IPS-11a (cell line): ENCODE data around the gene ZNF335.
"Not testable (repeated sequence)": the region's sequence is repeated elsewhere in the genome, so short reads cannot be mapped to it uniquely, and the experiment has no call there.

Experiments
- H3K4me3 ChIP-seq: one replicate; pipeline ENCODE4 v1.5.1; 2013; ENCODE audit warnings: low read depth, low read length, control low read depth

Gene ZNF335

DNA sequence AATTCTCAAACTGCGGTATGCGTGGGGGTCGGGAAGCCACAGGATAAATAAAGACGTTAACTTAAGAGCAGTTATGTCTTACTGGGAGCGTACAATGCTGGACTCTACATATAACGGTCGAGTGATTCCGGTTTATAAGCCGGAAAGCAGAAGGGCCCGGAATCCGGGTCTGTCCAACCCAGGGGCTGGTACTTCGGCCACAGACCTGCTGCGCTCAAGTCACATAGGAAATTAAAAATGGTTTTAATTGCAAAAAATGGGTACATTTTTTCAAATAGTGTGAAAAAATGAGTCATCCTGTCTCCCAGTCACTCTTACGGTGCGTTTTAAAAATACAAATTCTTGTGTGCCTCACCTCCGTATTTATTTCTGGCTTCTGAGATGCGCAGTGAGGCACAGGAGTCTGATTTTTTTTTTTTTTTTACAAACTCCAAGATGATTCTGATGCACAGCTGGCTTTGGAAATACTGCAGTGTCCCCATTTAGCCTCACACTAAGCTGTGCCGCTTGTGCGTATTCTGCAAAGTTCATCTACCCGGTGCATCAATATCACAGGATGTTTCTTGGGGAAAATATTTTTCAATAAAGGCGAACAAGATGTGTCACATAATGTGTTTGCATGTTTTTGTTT, 36.5 kb downstream of the ZNF335 start:
- peak overlapping the region; percentile 97 for H3K4me3 ChIP-seq

DNA sequence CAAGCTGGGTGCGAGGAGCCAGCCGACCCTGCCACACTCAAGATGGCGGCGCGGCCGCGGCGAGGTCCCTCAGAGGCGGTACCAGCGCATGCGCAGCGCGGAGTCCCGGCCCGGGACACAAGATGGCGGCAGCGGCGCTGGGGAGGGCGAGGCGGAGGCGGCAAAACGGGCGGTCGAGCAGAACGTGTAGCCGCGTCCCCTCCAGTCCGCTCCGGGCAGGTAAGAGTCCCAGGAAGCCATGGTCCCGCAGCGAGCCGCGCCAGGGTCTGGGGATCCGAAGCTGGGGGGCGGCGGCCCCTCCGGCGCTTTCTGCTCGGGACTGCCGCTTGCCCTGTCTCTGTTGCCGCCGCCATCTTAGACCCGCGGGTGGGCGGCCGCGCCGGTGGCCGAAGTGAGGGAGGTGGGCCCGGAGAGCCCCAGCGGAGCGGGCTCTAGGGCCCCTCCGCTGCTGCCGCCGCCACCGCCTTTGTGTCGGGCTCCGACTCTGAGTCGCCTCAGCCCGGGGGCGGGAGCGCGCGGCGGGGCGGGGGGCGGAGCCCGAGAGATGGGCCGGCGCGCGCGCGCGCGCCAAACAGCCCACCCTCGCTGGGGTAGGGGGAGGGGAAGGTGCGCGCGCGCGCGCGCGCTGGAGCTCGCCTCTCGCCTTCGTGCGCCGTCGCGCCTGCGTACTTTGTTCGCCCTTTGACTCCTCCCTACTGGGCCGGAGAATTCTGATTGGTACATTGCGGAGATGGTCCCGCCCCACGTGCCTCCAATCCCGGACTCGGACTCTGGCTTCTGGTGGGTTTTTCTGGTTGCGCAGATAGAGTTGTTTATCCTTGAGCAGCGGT, 37.2 kb downstream of the ZNF335 start, which contains the start of gene PCIF1:
TSS of gene PCIF1 (plus strand) at position 98 of the 830 bp plus-strand sequence. CDS start 4,317 bp downstream, outside the sequence.
- H3K4me3 ChIP-seq = peak within 1 kb of the TSS; percentile 97

DNA sequence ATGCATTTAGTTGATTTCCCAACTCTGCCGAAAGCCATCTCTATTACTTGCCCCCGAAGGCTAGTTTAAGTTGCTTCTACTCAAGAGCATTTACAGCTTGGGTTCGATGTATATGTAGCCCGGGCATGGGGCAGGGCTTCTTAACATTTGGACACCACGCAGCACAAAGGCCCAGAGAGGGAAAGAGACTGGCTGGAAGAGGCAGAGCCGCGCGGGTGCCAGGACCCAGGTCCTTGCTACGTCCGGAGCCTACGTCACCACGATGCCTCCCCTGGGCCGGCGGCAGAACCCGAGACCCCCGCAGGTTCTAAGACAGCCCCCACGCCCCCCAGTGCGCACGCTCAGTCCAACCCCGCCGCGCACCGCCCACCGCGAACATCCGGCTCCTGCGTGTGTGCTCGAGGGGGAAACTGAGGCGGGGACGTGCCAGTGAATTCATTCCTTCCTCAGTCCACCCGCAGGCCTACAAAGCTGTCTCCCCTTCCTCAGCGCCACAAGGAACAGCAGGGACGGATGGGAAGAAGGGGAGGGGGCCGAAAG, 37.9 kb downstream of the ZNF335 start:
- peak overlapping the region; percentile 97 for H3K4me3 ChIP-seq

DNA sequence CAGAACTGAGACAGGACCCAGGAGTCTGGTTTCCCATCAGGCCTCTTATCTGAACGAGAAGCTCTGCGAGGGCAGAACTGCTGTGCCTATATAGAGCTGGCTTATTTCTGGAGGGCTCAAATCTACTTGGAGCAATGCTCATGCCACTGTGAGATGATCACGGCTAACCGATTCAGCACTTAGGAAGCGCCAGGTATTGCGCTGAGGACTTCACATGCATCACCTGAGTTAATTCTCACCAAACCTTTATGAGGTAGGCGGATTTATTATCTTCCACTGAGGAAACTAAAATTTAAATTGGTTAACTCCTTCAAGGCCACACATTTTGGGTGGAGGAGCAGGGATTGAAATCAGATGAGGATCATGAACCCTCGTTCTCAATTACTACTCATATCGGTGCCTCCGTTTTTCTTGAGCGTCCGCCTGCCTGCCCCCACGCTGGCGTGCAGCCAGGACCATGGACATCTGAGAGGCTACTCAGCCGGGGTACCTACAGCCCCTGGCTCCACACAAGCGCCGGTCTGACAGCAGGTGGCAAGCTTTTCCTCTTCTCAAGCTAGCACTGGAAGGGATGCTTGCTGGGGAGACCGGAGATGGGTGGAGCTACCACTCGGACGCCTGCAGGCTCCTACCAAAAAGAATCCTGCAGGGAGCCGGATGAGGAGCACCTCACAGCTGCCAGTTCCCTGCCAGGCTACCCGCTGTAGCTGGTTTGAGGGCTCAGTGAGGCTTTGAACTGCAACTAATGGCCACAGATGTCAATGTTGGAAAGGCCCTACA, 38.5 kb downstream of the ZNF335 start:
- peak overlapping the region; percentile 97 for H3K4me3 ChIP-seq

DNA sequence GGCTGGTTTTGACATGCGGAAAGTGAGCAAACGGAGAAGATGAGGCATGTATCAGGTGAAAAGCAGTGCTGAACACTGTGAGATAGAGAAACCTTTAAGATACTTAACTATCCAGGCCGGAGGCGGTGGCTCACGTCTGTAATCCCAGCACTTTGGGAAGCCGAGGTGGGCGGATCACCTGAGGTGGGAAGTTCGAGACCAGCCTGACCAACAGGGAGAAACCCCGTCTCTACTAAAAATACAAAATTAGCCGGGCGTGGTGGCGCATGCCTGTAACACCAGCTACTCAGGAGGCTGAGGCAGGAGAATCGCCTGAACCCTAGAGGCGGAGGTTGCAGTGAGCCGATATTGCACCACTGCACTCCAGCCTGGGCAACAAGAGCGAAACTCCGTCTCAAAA, 40.3 kb downstream of the ZNF335 start:
- H3K4me3 ChIP-seq = not testable (repeated sequence)

DNA sequence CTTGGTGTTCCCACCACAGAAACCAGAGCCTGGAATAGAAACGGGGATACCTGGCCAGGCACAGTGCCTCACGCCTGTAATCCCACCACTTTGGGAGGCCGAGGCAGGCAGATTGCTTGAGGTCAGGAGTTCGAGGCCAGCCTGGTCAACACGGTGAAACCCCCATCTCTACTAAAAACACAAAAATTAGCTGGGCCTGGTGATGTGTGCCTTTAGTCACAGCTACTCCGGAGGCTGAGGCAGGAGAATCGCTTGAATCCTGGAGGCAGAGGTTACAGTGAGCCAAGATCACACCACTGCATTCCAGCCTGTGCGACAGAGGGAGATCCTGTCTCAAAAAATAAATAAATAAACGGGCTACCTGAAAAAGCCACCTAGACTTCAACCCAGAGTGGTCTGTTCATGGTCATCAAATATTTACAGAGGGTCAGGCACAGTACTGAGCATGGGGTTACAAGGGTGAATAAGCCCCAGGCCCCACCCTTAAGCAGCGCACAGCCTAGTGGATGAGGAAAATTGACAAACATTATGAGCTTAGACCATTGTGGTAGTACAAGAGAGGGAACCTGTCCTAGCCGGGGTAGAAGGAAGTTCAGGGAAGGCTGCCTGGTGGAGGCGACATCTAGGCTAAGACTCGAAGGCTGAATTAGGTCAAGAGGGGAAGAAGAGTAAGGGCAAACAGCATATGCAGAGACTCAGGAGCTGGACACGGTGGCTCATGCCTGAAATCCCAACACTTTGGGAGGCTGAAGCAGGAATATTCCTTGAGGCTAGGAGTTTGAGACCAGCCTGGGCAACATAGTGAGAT, 44.7 kb downstream of the ZNF335 start:
- no peak overlapping the region for H3K4me3 ChIP-seq

DNA sequence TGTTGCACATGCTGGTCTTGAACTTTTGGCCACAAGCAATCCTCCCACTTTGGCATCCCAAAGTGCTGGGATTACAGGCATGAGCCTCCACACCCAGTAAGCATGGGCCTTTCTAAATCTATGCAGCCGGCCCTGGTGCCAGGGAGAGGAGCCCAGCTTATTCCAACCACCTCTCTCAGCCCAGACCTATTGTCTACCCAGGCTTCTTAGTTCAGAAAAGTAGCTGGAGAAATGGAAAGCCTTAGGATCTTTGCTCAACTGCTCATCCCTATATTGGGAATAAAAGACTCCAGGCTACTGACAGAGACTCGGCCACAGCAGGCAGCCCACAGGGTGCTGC, 45.3 kb downstream of the ZNF335 start:
- no peak overlapping the region for H3K4me3 ChIP-seq

DNA sequence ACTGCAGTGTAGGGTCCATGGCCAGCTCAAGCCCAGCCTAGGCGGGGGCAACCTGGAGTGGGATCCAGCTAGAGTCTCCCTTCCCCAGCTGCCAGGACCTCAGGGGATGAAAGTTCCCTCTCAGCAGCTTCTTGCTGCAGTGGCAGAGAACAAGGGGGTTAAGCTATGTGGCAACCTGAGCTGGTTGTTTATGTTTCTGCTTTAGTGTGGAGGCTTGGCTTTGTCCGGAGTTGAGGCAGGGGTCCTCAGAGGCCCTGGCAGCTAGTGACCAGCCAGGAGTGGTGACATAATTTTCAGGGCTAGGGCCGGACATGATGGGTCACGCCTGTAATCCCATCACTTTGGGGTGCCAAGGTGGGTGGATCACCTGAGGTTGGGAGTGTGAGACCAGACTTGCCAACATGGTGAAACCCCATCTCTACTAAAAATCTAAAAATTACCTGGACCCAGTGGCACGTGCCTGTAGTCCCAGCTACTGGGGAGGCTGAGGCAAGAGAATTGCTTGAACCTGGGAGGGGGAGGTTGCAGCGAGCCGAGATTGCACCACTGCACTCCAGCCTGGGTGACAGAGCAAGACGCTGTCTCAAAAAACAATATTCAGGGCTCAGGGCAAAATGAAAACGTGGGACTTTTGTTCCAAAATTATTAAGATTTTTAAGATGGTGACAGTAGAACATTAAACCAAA, 46.0 kb downstream of the ZNF335 start:
- no peak overlapping the region for H3K4me3 ChIP-seq

DNA sequence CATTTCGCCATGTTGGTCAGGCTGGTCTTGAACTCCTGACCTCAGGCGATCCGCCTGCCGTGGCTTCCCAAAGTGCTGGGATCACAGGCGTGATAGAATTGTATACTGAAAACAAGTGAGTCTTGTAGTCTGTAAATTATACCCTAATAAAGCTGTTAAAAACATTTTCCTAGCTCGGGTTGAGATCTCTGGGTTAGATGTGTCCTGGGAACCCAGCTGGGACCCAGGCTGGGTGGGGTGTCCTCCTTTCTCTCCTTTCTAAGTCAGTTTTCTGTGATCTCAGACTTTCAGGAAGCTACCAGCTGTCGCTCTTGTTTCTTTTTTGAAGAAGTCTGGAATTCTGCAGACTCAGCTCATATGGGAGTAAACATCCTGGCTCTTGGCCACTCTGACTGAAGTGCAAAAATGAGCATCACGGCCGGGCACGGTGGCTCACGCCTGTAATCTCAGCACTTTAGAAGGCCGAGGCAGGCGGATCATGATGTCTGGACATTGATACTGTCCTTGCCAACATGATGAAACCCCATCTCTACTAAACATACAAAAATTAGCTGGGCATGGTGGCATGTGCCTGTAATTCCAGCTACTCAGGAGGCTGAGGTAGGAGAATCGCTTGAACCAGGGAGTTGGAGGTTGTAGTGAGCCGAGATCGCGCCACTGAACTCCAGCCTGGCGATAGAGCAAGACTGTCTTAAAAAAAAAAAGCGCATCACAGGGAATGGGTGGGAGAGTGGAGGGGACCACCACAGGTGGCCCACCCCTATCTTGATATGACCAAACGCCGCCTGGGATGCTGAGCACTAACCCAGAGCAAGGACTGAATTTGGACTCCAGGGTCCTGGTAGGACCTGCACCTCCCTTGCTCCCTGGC, 47.4 kb downstream of the ZNF335 start:
- no peak overlapping the region for H3K4me3 ChIP-seq

DNA sequence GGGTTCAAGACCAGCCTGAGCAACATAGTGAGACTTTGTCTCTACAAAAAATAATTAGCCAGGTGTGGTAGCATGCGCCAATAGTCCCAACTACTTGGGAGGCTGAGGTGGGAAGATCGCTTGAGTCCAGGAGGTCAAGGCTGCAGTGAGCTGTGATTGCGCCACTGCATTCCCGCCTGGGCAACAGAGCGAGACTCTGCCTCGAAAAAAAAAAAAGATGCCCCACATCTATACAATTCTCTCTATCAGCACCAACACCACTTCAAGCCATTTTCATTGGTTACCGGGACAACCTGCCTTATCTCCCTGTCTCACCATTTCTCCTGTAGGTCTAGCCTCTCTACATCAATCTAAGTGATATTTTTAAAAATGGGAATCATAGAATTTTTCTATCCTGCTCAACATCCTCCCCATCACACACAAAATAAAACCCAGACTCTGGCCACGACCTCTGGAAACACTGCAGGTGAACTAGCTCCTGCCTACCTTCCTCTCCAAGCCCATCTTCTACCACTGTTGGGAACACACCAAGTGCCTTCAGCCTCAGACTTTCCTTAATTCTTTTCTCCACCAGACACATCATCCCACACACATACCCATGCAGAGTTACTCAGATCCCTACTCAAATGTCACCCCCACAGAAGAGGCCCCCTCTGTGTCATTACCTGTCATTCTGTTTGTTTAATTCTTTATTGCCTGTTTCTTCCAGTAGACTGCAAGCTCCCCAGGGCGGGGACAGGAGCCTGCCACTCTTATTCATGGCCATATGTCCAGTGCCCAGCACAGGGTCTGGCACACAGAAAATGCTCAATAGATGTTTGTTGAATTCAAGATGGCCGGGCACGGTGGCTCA, 50.4 kb downstream of the ZNF335 start:
- no peak overlapping the region for H3K4me3 ChIP-seq

DNA sequence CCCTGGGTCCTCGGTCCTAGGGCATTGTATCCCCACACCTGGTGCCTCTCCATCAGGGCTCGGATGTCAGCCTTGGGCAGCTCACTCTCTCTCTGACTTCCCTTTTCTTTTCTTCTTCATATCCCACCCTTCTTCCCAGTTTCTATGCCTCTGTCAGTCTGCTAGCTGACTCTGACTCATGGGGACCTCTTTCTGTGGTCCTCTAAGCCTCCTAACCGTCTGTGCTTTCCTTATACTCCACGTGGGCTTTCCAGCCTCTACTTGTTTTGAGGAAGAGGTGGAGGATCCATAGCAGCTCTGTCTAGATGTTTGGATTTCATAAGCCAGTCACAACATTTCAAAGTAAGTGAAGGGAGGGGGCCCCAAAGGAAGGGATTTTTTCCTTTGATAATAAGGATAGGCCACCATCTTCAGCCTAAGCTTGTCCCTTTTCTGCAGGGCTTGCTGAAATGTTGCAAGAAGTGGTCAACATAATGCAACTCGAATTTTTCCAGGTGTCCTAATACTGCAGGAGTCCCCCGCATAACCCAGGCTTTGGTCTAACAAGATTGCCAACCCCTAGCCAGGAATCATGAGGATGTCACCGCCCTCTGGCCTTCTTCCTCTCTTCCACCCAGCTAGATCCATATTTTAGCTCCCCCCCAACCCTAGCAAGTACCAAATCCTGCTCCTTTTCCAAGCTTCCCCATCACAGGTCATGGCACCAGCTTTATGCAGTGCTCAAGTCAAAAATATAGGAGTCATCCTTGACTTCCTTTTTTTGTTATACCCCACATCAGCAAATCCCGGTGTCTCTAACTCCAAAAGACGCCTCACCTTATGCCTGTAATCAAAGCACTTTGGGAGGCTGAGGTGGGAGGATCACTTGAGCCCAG, 51.3 kb downstream of the ZNF335 start:
- H3K4me3 ChIP-seq = no peak overlapping the region

DNA sequence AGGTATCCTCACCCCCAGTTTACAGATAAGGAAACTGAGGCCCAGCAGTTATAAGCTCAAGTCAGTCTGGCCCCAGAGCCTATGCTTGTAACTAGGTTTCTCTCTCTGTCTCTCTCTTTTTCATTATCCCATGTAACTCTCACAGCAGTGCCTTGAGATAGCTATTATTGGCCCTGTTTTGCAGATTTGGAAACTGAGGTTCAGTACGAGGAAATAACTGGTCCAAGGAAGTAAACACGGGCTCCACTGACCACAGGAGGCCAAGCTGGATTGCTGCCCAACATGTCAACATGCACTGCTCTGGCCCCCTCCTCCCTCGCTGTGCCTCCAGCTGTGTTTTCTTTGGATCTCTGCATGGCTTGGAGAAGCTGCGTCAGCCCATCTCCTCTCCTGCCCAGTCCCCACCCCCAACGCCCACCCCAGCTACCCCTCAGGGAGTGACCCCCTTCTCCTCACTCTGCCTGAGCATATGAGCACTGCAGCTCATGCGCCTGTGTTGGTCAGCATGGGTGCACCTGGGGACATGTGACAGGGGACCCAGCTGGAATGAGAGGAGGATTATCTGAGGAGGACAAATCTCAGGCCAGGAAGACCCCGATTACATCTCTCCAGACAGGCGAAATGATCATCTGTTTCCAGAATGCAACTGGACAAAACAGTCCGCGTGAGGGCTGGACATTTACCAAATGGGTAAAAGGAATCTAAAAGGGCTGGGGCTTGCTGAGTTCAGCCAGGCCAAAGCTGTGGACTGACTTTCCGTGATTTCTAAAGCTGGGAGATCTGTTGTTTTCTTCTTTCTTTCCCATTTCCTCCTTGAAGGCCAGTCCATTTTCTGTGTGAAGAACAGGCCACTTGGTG, 52.2 kb downstream of the ZNF335 start:
- H3K4me3 ChIP-seq = no peak overlapping the region

DNA sequence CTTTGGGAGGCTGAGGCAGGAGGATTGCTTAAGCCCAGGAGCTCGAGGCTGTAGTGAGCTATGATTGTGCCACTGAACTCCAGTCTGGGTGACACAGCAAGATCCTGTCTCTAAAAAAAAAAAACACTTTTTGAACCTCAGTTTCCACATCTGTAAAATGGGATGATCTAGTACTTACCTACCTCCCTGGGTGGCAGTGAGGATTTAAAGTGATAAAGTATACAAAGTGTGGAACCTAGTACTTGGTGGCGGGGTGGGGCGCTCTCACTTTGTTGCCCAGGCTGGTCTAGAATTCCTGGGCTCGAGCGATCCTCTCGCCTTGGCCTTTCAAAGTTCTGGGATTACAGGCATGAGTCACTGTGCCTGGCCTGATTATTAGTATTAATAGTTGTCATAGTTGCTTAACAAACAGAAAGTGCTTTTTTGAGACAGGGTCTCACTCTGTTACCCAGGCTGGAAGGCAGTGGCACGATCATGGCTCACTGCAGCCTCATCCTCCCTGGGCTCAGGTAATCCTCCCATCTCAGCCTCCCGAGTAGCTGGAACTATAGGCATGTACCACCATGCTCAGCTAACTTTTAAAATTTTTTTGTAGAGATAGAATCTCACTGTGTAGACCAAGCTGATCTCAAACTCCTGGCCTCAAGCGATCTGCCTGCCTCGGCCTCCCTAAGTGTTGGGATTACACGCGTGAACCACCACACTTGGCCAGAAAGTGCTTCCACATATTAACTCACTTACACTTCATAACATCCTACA, 53.0 kb downstream of the ZNF335 start:
- H3K4me3 ChIP-seq = no peak overlapping the region

DNA sequence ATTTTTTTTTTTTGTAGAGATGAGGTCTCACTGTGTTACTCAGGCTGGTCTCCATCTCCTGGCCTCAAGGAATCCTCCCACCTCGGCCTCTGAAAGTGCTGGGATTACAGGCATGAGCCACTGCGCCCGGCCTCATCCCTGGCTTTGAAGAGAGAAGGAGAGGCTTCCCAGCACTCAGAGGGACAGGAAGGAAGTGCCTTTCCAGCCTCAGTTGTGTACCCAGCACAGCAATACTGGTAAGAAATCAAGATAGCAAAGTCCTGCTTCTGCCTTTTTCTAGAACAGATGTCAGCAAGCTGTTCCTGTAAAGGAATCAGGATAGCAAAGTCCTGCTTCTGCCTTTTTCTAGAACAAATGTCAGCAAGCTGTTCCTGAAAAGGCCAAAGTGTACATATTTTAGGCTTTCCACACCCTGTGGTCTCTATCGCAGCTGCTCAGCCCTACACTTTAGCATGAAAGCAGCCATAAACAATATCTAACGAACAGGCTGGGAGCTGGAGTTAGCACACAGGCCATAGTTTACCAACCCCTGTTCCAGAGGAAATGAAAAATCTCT, 53.7 kb downstream of the ZNF335 start:
- H3K4me3 ChIP-seq = no peak overlapping the region

DNA sequence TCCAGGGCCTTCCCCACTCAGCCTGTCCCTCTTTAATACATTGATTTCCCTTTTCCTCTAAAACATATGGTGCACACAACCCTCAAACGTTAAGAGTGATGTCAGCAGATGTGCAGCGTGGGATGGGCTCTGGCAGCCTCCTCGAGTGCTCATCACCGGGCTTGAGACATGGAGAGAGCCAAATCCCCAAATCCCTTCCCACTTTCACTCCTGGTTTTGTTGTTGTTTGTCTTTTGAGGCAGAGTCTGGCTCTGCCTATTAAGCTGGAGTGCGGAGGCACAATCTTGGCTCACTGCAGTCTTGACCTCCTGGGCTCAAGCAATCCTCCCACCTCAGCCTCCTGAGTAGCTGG, 54.2 kb downstream of the ZNF335 start:
- no peak overlapping the region for H3K4me3 ChIP-seq
